ENCODE data around the gene ADM.

The ADM gene

GRCh38 chr11:10289765-10290380 is 15.0 kb upstream of the ADM start:
- DNase-seq (ENCODE audit: low spot score) = no peak

- DNase-seq (ENCODE audit: low spot score) = no peak
These were observed 12.9 kb upstream of the ADM start for GRCh38 chr11:10291801-10292638.

GRCh38 chr11:10293423-10294289 is 11.2 kb upstream of the ADM start, which contains the start of gene SBF2:
Gene SBF2, minus strand, starts transcription at chr11:10294219. Its CDS starts 150 bp downstream, at chr11:10294069.
- peak; percentile 95 for DNase-seq (ENCODE audit: low spot score)

GRCh38 chr11:10294290-10294953 is 10.5 kb upstream of the ADM start:
- DNase-seq (ENCODE audit: low spot score) = peak; percentile 61

- no peak for DNase-seq (ENCODE audit: low spot score)
These were observed 9.6 kb upstream of the ADM start for GRCh38 chr11:10295064-10295901.

GRCh38 chr11:10298342-10298741 is 6.5 kb upstream of the ADM start:
- no peak for DNase-seq (ENCODE audit: low spot score)

- DNase-seq (ENCODE audit: low spot score) = no peak
These were observed 3.1 kb upstream of the ADM start for GRCh38 chr11:10301656-10302358.

- no peak for DNase-seq (ENCODE audit: low spot score)
These were observed 2.5 kb upstream of the ADM start for GRCh38 chr11:10302359-10302743.

GRCh38 chr11:10302744-10303557 is 1.9 kb upstream of the ADM start:
- DNase-seq (ENCODE audit: low spot score) = peak; percentile 45

- DNase-seq (ENCODE audit: low spot score) = no peak
These were observed 1.1 kb upstream of the ADM start for GRCh38 chr11:10303558-10304363.

GRCh38 chr11:10305262-10305963 is 540 bp downstream of the ADM start:
- peak; percentile 78 for DNase-seq (ENCODE audit: low spot score)

- peak; percentile 53 for DNase-seq (ENCODE audit: low spot score)
These were observed 1.4 kb downstream of the ADM start for GRCh38 chr11:10305964-10306918.

- no peak for DNase-seq (ENCODE audit: low spot score)
These were observed 2.1 kb downstream of the ADM start for GRCh38 chr11:10307022-10307399.

- DNase-seq (ENCODE audit: low spot score) = peak; percentile 87
These were observed 2.7 kb downstream of the ADM start for GRCh38 chr11:10307400-10308200.

- DNase-seq (ENCODE audit: low spot score) = peak; percentile 83
These were observed 3.5 kb downstream of the ADM start for GRCh38 chr11:10308201-10308954.
